NCI-H2107 (cell line): Measurements from ENCODE around the gene EIF3L.

Experiments used
- DNase-seq: peaks from one replicate; lab custom pipeline; 2025; lab: John Stamatoyannopoulos, UW

EIF3L gene

GRCh38 chr22:37905534-37906363, 56.5 kb downstream of the EIF3L start, which contains the start of gene MICALL1:
Gene MICALL1 (plus strand): TSS chr22:37906297. CDS start chr22:37906423, 126 bp downstream.
- DNase-seq, result peak; percentile 25

GRCh38 chr22:37906364-37907008, 57.3 kb downstream of the EIF3L start:
- DNase-seq, result no peak

DNA sequence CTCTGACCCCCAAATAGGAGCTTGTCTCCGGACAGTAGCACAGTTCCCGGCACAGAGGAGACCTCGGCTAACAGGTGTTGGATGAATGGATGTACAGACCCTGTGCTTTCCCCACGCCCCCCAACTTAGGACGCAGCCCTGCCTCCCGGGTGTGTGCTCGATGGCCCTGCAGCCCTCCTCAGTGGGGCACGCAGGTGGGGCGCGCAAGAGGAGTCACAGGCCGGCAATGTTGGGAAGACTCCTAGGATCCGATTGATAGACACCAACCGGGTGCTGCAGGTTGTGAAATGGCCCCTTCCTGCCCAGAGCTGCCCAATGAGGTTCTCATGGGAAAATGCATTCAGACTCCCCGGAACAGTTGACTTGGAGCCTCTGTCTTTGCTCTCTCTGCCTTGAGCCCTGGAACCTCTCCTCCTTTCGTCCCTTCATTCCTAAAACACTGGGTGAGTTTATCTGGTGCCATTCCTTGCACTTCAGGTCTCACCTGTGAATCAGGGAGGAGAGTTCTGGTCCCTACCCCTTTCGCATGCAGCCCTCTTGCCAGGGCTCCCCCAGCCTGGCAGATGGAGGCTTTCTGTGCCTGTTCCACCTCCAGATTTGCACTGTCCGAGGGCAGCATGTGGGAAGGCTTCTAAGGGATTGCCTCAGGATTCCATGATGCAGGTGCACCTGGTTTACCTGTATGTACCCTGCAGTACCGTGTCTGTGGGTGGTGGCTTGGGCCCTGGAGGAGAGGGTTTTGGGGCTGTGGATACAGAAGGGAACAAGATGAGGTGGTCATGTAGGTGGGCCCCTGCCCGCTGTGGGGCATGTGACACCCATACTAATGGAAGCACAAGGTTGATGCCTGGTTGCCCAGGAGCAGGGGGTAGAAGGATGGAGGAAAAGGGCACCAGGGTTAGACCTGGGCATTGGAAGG, 58.1 kb downstream of the EIF3L start:
- DNase-seq, result no peak

DNA sequence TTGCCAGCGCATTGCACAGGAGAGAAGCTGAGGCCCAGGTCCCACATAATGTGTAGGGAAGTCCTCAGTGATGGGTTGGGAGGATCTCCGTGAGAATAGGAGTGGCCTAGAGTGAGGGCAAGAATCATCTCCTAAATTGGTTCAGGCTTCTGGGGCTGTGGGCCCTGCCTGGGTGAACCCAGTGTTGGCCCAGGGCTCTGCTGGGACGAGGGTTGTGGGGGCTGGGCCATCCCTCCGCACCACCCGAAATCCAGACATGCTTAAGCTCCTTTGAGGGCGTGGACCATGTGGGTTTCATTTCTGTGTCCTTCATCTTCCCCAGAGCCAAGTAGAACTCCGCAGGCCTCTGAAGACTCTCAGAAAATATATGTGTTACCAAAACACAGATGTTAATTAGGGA, 60.5 kb downstream of the EIF3L start:
- no peak for DNase-seq

DNA sequence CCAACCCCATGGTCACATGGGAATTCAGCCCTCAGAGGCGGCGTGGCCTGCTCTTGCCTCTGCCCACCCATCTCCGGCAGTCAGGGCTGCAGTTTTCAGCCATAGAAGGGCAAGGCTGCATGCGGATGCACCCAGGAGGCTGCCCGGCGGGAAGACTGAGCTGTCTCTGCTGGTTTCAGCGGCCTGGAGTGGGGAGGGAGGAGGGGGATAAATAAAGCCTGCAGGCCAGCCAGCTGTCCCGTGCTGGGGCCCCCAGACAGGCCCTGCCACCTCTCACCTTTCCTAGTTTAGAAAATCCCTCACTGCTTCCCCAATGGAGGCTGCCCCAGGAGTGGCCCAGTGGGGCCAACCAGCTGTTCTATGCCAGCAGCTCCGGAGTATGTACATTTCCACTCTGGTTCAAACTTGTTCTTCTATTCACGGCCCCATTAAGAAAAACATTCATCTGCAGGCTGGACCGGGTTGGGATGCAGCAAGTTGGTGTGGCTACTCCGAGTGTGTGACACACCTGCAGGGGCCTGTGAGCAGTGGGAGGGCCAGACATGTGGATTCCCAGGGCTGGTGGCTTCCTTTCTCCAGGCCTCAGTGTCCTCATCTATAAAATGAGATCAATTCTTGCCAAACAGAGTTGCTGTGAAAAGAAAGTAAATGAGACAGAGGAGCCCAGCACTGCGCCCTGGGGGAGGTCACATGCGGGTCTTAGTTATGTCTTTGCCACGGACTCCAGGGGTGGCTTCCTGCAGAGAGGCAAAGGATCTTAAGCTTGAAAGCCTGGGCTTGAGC, 61.9 kb downstream of the EIF3L start:
- DNase-seq, result no peak

GRCh38 chr22:37911697-37912096, 62.5 kb downstream of the EIF3L start:
- DNase-seq, result no peak

- no peak for DNase-seq
These were observed 63.0 kb downstream of the EIF3L start for GRCh38 chr22:37912171-37912570.

DNA sequence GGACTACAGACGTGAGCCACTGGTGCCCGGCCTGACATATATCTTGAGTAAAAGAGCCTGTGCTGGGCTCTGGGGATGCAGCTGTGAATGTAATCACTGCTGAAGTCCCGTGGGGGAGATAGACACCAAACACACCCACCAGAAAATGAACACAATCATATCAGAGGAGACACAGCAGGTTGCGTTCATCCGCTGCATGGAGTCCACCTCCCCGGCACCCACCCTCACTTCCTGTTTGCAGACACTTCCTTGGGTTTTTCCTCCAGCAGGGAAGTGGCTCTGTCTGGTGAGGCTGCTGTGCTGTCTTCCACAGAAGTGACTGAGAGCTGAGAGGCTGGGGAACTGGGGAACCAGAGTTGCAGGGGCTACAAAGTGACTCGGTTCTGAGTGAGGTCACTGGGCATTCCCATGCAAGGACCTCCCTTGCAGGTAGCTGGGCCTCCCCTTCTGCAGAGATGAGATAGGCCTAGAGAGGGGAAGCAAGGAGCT, 64.1 kb downstream of the EIF3L start:
- no peak for DNase-seq

DNA sequence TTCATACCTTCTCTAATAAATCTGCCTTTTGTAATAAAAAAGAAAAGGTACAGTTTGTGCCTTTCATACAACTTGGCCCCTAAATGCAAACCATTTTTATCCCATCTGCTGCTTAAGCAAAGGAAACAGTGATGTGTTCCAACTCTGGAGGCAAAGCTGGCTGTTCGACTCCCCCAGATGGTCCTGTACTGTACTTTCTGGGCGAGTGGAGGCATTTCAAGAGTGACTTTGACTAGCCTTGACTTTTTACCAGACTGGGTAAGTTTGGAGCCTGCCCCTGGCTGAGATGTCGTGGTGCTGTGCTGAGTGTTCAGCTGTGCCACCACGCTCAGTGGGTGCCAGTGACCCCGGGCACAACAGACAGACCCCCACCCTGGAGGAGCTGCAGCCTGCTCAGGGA, 67.1 kb downstream of the EIF3L start:
- no peak for DNase-seq

DNA sequence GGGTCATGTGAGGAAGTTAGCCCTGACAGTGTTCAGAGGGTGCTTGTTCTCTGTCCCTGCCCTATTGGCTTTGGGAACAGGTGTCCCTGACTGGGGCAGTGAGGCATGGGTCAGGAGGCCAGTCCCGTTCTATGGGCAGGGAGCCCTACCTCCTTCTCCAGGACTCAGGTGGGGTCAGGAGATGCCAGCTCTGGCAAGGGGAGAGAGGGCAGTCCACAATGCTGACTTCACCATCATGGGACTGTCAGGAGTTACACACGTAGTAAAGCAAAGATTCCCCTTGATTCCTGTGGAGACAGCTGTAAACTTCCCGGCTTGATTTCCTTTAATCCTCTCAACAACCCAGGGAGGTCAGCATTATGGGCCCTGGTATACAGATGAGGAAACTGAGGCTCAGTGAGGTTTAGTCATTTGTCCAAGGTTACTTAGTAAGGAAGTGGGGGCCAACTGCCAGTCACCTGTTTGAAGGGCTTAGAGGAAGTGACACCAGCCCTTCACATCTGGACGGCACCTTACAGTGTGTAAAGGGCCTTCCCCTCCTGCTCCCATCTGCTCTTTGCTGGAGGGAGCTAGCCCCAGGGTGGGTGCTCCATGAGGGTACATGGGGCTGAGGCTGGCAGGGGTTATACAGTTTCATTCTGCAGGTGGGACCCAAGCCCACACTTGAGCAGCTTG, 68.8 kb downstream of the EIF3L start:
- DNase-seq, result no peak

- no peak for DNase-seq
These were observed 69.5 kb downstream of the EIF3L start for GRCh38 chr22:37918580-37919270.

GRCh38 chr22:37920126-37920525, 70.9 kb downstream of the EIF3L start:
- DNase-seq, result no peak

DNA sequence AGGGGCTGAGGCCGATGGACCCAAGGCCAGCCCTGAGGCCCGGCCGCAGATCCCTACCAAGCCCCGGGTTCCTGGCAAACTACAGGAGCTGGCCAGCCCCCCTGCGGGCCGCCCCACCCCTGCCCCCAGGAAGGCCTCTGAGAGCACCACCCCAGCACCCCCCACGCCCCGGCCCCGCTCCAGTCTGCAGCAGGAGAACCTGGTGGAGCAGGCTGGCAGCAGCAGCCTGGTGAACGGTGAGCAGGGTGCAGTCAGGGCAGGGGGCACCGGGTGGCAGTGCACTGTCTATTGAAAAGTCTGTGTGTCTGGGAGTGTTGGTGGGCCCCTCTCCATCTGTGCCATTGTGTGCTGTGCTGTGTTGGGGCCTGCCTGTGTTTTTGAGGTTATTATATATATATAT, 73.0 kb downstream of the EIF3L start:
- no peak for DNase-seq

- no peak for DNase-seq
These were observed 74.7 kb downstream of the EIF3L start for GRCh38 chr22:37923927-37924326.

GRCh38 chr22:37924386-37925065, 75.3 kb downstream of the EIF3L start:
- no peak for DNase-seq

GRCh38 chr22:37925330-37925729, 76.1 kb downstream of the EIF3L start:
- no peak for DNase-seq

DNA sequence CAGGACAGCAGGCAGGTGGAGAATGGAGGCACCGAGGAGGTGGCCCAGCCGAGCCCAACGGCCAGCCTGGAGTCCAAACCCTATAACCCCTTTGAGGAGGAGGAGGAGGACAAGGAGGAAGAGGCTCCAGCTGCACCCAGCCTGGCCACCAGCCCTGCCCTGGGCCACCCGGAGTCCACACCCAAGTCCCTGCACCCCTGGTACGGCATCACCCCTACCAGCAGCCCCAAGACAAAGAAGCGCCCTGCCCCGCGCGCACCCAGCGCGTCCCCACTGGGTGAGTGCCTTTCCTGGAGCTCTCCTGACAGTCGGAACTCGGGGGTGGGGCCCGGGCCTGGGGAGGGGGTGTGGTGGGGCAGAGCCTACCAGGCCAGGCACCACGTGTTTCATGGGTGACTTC, 76.5 kb downstream of the EIF3L start:
- DNase-seq, result no peak

DNA sequence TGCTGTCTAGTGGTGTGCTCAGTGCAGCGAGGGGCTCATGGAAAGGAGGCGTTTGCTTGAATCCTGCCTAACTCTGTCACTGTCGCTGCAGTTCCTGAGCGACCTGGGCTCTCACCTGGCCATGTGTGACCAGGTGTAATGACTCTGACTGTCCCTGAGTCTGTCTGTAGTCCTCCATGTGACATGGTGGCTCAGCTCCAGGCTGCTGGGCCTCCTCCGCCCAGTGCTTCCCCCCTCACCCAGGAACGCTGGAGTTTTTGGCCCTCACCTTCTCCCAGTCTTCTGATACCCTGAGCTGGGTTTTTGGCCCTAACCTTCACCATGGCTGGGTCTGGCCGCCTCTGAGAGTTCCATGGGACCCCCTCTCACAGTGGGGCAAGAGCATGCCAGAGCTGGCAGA, 77.1 kb downstream of the EIF3L start:
- no peak for DNase-seq

GRCh38 chr22:37926771-37927636, 77.8 kb downstream of the EIF3L start:
- DNase-seq, result no peak
